GM12891 (cell line): ENCODE results near the gene WNT3.

Source experiments
- POLR2A ChIP-seq: IDR thresholded peaks from 2 replicates; pipeline ENCODE4 v1.6.1; 2011; ENCODE audit warnings: low read depth, low read length, control low read depth
- POLR2AphosphoS5 ChIP-seq: IDR thresholded peaks from 2 replicates; pipeline ENCODE4 v1.6.1; 2011; ENCODE audit warnings: low read depth, low read length, control low read depth
- POU2F2 ChIP-seq: IDR thresholded peaks from 2 replicates; pipeline ENCODE4 v1.6.1; 2011; ENCODE audit warnings: low read depth, mild to moderate bottlenecking, control low read depth, low read length, moderate library complexity
- TAF1 ChIP-seq: IDR thresholded peaks from 2 replicates; pipeline ENCODE4 v1.6.1; 2011; ENCODE audit warnings: low read depth, low read length, control low read depth

GRCh38 chr17:46847204-46848191 is 29.0 kb upstream of the WNT3 start:
- TF ChIP-seq POLR2AphosphoS5 (no peak), POU2F2 (no peak), POLR2A (no peak), TAF1 (no peak)
